Panc1 (cell line): ENCODE results near the gene LRRC57. TPM values are rescaled to one million over a fixed set of nuclear protein-coding genes. Genes with fewer than 3 reads are reported as not detected.

Source experiments
- ATAC-seq: fragments of 200-7000 bp; cut with Tn5 transposase; 2 replicates; pipeline ENCODE4 v1.9.1; 2020; ENCODE audit warnings: mild to moderate bottlenecking, moderate library complexity
- BruUV-seq: library from RNA; stranded (reverse); fragments of 400-500 nt; replicated peaks from 2 replicates; lab custom pipeline; 2021; lab: Mats Ljungman, UMichigan
- CTCF ChIA-PET: fragments of 300-600 bp; sonication (Branson Sonifier 250); formaldehyde crosslinking; loops from one replicate; lab custom pipeline; 2022; ENCODE audit warnings: antibody characterized with exemption; lab: Charles Lee
- POLR2A ChIA-PET: fragments of 300-600 bp; sonication (Branson Sonifier 250); formaldehyde crosslinking; loops from one replicate; lab custom pipeline; 2022; ENCODE audit warnings: antibody characterized with exemption; lab: Charles Lee
- DNase-seq: peaks from one replicate; pipeline ENCODE4 v3.0.0-alpha.2; 2010; ENCODE audit warnings: low read depth, low spot score
- H3K27ac ChIP-seq: 2 replicates; pipeline ENCODE4 v1.5.1; 2011; ENCODE audit warnings: mild to moderate bottlenecking, low read length, inconsistent platforms
- H3K27me3 ChIP-seq: fragments of 200-500 bp; sonication (Bioruptor generic); 2 replicates; pipeline ENCODE4 v1.6.0; 2014; ENCODE audit warnings: low read length, inconsistent platforms; ENCODE audit not compliant: control insufficient read depth, insufficient read depth
- H3K36me3 ChIP-seq: fragments of 200-500 bp; sonication (Bioruptor generic); 2 replicates; pipeline ENCODE4 v1.5.1; 2014; ENCODE audit warnings: inconsistent platforms, mild to moderate bottlenecking, low read length, moderate library complexity; ENCODE audit not compliant: control insufficient read depth, insufficient read depth
- H3K4me1 ChIP-seq: 2 replicates; pipeline ENCODE4 v1.5.1; 2011; ENCODE audit warnings: inconsistent platforms, mild to moderate bottlenecking, low read length, moderate library complexity; ENCODE audit not compliant: control insufficient read depth, insufficient read depth
- H3K4me3 ChIP-seq, 2 experiments: 2 replicates each; pipeline ENCODE4 v1.5.1; 2011 to 2012; ENCODE audit warnings: low read depth in 2 of 2, low read length in 2 of 2, mild to moderate bottlenecking in 2 of 2, inconsistent platforms in 1 of 2, moderate library complexity in 1 of 2
- H3K9me3 ChIP-seq: fragments of 200-500 bp; sonication (Bioruptor generic); 2 replicates; pipeline ENCODE4 v1.5.1; 2014; ENCODE audit warnings: low read depth, mild to moderate bottlenecking, inconsistent platforms, low read length, moderate library complexity; ENCODE audit not compliant: control insufficient read depth, insufficient read depth
- CTCF ChIP-seq: fragments of 450-650 bp; IDR thresholded peaks from 2 replicates; pipeline ENCODE4 v1.5.1; 2017; ENCODE audit warnings: mild to moderate bottlenecking
- POLR2AphosphoS5 ChIP-seq: IDR thresholded peaks from 2 replicates; pipeline ENCODE4 v1.6.1; 2012; ENCODE audit warnings: mild to moderate bottlenecking, low read depth, low read length, moderate library complexity
- REST ChIP-seq, 2 experiments: IDR thresholded peaks; 2 replicates each; pipeline ENCODE4 v1.6.1; 2011 to 2012; ENCODE audit warnings: low read depth in 2 of 2, control low read depth in 1 of 2, low read length in 1 of 2, mild to moderate bottlenecking in 1 of 2, moderate library complexity in 1 of 2; ENCODE audit not compliant: insufficient read depth in 1 of 2
- SIN3A ChIP-seq: IDR thresholded peaks from 2 replicates; pipeline ENCODE4 v1.6.1; 2012; ENCODE audit warnings: low read depth, mild to moderate bottlenecking, low read length, moderate library complexity, borderline replicate concordance; ENCODE audit not compliant: insufficient read depth
- TCF7L2 ChIP-seq: IDR thresholded peaks from 2 replicates; pipeline ENCODE4 v1.6.1; 2011; ENCODE audit warnings: mild to moderate bottlenecking, low read depth, low read length, inconsistent platforms
- in situ Hi-C: cut with HindIII; loops from 2 replicates; pipeline ENCODE4 v1.10.0; 2016; ENCODE audit warnings: low sequenced_read_pairs, low pct_unique_long_range_greater_than_20kb
- intact Hi-C: fragments of 100-400 bp; cut with micrococcal nuclease; formaldehyde crosslinking; loops from one replicate; pipeline ENCODE4 v1.10.0; 2022; ENCODE audit not compliant: unreplicated experiment
- total RNA-seq: library from RNA; stranded (reverse); gene quantifications from one replicate; pipeline ENCODE4 v1.2.1, GENCODE V29; 2021; ENCODE audit not compliant: unreplicated experiment

LRRC57 gene
- total RNA-seq, 1 experiment from 2014 or later, result 39.2 TPM

- no peak overlapping the region for H3K4me3 ChIP-seq
- no peak for TF ChIP-seq SIN3A
- no peak for TF ChIP-seq REST (IDR thresholded peaks at IDR 0.05; ENCODE audit: insufficient read depth in 1 of 2, low read depth in 2 of 2, low read length in 1 of 2)
- TF ChIP-seq CTCF, result no peak
- TF ChIP-seq TCF7L2, result no peak
- no peak for TF ChIP-seq POLR2AphosphoS5
- intact Hi-C loops, result no loop called here
- CTCF ChIA-PET, result no interaction called here
- peaks cover 18% of the 10 kb centered on the region; the same call in 1 of the 2 replicates for H3K4me1 ChIP-seq
- H3K36me3 ChIP-seq, result no peaks in the 10 kb centered on the region
- in situ Hi-C loops, result no loop called here
- POLR2A ChIA-PET, result no interaction called here
- DNase-seq (no peak), ATAC-seq (no peak)
- no peaks in the 10 kb centered on the region for H3K9me3 ChIP-seq
- H3K27me3 ChIP-seq, result no peaks in the 10 kb centered on the region
- BruUV-seq, result no TSS peak
- no peak overlapping the region for H3K27ac ChIP-seq
These were observed 46.1 kb downstream of the LRRC57 start for GRCh38 chr15:42502477-42502876.

- in situ Hi-C loops, result no loop called here
- intact Hi-C loops, result no loop called here
- Histone ChIP-seq H3K4me3 (no peak overlapping the region), H3K27ac (no peak overlapping the region), H3K36me3 (peaks cover 2% of the 10 kb centered on the region; the same call in 1 of the 2 replicates), H3K27me3 (no peaks in the 10 kb centered on the region), H3K4me1 (peaks cover 22% of the 10 kb centered on the region), H3K9me3 (no peaks in the 10 kb centered on the region)
- no TSS peak for BruUV-seq
- DNase-seq (no peak), ATAC-seq (no peak)
- ChIA-PET POLR2A (no interaction called here), CTCF (no interaction called here)
- no peak for TF ChIP-seq REST (IDR thresholded peaks at IDR 0.05; ENCODE audit: insufficient read depth in 1 of 2, low read depth in 2 of 2, low read length in 1 of 2)
- no peak for TF ChIP-seq POLR2AphosphoS5
- no peak for TF ChIP-seq CTCF
- TF ChIP-seq TCF7L2, result no peak
- TF ChIP-seq SIN3A, result no peak
These were observed 48.6 kb downstream of the LRRC57 start for GRCh38 chr15:42499858-42500609.
